Cerebellar cortex (tissue), 1 donor: ENCODE results near the gene NR6A1.

Experiments used
- DNase-seq: peaks from one replicate; pipeline ENCODE4 v3.0.0-alpha.2; 2015; ENCODE audit warnings: low spot score

NR6A1 gene

DNA sequence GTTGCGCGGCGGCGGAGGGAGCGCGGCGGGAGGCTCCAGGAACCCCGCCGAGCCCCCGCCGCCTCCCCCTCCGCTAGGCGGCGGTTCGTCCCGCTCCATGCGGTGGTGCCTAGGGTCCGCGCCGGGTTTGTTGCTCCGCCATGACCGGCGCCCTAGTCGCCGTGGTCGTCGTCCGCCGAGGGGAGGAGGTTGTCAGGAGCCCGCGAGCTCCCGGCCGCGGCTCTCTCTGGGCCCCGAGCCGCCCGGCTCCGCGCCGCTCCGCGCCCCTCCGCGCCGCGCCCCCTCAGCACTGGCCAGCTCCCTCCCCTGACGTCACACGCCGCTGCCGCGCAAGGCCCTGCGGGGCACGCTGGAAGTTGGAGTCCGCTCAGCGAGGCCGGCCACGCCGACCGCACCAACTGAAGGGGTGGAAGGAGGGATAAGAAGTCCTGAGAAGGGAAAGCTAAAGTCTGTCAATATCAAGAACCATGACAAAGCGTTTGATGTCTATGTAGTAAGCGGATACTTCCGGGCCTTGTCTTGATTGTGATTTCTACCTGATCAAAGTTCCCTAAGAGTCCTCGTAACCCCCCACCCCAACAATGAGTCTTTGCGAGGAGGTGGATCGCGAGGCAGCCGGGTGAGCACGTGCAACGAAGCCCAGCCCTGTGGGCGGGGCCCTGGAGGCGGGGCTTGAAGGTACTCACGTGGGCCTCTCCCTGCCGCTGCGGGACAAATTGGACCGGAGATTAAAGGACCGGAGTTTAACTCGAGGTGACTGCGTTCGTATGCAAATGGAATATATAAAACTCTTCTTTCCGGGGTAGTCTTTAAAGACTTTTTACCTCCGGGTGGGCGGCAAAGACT is at the start of gene NR6A1:
TSS of gene NR6A1 (minus strand) at position 291 of the 846 bp plus-strand sequence.
- peak; percentile 96 for DNase-seq

DNA sequence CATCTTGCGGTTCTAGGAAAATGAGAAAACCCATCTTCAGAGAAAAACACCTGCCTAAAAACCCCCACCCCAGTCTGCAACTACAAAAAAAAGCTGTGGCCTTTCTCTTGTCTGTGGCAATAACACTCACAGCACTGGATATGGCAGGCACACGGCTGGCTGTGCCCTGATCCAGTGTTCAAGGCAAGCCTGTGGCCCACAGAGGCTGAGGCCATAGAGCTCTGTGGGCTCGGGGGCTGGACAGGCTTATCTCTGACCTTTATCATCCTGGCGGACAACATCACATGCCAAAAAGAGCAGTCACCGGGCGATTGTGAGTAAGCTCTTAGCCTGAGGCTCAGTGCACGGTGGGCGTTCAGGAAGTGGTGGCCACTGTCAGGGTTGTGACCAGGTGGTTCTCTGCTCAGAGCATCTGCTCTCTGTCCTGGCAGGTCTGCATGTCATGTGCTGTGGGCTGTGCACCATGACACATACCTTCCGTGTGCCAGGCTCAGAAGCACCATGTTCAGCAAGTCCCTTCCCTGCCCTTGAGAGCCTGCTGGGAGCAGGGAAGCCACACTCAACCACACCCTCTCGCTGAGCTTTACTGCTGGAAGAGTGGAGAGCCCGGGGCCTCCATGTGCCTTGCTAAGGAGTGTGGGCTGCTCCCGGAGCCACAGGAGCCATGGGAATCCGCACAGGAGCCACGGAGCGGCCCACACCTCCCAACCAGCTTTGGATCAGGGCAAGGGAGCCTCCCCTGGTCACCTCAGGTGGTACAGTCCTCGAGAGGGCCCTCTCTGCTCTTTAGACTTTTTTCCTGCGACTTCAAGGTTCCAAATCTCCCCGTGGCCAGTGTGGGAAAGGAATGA is 47.5 kb upstream of the NR6A1 start:
- peak; percentile 26 for DNase-seq

DNA sequence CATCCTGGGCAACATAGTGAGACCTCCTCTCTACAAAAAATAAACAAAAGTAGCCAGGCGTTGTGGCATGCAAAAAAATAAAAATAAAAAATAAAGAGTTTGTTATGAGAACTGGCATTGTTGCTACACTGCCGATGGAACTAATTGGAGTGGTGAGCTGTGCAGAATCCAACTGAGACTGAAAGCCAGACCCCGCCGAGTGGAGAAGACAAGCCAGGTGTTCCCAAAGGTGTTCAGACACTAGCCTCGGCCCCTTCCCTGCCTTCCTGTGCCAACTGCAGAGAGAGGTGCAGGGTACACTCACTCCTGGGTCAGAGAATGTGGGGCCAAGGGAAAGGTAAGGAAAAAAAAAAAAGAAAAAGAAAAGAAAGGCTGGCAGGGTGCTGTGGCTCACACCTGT is 44.5 kb upstream of the NR6A1 start:
- no peak for DNase-seq

DNA sequence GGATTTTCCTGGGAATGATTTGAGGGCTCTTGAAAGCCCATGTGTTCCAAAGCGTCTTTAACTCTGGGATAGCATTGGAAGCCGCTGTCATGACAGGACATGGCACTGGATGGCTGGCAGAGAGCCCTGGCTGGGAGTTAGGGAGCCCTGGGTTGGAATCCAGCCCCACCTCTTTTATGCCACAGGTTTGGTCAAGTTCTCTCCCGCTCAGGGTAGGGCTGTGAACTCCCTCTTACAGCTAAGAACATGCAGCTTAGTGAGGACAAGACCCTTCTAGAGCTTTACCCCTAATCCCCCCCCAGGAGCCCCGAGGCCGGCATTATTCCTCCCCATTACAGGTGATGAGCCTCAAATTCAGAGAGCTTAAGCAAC is 43.0 kb upstream of the NR6A1 start:
- DNase-seq, result no peak

DNA sequence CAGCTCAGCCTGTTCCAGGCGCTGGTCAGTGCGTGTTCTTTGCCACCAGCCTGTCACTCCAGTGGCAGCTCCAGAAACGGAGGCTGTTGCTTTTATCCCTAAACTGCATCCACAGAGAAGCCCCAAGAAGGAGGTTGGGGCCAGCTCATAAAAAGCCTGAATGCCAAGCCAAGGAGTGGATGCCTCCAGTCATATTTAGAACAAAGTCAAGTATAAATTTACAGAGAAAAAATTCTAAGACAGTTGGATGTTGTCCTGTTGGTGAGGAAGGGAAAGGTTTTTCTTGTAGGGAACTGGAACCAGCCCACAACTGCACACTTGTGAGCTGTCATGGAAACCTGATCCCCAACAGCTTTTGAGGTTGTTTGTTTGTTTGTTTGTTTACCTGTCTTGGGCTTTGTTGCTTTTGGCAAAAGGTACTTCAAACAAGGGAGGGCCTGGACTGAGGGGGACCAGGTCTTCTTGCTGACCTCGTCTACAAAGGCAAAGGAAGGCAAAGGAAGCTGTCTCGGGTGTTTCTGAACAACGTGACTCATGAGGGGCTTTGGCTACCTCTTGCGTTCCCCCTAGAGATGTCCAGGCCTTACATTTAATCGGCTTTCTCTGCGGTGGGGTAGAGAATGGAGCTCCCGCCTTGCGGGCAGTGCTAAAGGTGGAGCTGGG is 42.5 kb upstream of the NR6A1 start:
- no peak for DNase-seq

DNA sequence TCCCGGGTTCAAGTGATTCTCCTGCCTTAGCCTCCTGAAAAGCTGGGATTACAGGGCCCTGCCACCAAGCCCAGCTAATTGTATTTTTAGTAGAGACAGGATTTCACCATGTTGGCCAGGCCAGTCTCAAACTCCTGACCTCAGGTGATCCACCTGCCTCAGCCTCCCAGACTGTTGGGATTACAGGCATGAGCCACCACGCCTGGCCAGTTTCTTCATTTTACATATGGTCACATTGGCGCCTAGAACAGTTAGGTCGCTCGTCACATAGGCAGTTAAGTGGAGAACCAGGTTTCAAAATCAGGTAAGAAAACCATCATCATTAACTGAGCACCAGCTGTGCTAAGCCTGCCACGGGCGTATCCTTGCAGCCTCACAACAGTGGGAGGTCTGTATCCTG is 41.9 kb upstream of the NR6A1 start:
- no peak for DNase-seq

DNA sequence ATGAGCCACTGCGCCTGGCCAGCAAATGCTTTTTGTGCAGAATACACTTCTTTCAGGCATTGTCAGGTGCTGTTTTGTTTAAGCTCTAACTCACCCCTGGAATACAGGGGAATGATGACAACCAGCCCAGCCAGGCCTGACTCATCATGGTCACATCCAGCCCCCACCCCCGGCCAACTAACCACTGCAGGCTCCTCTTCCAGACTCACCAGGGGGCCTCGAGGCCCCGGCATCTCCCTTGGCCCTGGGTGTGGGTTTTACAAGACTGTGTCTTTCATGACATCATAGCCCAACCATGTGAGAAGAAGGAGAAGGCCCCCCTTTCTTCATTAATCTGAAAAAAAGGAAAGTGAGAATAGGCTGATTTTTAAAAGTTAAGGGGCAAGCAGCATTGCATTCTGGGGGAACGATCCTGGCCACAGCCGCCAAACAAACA is 41.3 kb upstream of the NR6A1 start:
- peak; percentile 17 for DNase-seq

DNA sequence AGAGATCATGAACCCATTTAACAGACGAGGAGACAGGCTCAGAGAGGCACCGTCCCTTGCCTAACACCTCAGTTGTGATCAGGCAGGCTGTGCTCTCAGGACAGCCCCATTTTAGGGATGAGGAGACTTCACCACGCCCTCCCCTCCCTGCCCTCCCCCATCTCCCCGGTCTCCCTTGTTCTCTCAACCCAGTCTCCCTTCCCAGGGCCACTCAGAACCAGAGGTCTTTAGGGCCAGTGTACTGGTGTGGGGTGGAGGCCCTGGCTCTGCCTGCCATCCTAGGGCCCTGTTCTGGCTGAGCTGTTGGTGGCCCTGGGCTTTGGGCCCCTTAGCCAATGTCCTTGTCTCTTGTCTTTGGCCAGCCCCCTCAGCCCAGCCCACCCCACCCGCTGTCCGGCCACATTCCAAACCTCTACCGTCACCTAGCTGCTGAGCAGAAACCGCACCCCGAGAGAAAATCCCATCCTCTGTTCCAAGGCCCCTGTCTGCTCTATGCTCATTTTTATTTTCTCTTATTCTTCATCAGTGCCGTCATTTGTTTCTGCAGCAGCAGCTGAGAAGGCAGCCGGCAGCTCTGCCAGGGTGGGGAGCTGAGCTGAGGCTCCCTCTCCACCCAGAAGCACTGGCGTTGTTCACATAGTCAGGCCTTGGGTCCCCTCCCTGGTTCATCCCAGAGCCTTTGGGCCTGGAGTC is 39.7 kb upstream of the NR6A1 start:
- DNase-seq, result peak; percentile 47

DNA sequence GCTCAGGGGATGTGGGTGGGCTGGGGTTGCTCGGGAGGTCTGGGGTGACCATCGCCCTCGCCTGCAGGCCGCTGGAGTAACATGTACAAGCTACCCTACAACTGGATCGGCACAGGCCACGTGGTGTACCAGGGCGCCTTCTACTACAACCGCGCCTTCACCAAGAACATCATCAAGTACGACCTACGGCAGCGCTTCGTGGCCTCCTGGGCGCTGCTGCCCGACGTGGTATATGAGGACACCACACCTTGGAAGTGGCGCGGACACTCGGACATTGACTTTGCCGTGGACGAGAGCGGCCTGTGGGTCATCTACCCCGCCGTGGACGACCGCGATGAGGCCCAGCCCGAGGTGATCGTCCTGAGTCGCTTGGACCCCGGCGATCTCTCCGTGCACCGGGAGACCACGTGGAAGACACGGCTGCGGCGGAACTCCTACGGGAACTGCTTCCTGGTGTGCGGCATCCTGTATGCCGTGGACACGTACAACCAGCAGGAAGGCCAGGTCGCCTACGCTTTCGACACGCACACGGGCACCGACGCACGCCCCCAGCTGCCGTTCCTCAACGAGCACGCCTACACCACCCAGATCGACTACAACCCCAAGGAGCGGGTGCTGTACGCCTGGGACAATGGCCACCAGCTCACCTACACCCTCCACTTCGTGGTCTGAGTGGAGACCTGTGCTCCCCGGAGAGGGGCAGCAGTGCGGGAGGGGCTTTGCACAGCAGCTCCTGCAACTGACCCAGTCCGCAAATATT is 38.8 kb upstream of the NR6A1 start:
- no peak for DNase-seq

DNA sequence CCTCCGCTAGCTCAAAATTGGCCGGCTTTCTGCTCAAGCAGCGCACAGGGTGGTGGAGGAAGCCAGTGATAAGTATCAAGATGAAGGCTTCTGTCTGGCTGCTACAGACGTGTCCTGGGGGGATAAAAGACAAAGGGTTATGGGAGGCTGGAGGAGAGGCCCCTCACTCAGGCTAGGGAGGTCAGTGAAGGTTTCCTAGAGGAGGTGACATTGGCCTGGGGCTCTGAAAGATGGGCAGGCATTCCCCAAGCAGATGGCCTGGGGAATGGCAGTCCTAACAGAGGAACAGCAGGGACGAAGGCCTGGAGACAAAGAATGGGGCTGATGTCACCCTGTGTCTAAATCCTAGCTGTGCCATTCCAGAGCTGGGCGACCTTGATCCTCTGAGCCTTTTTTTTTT is 38.1 kb upstream of the NR6A1 start:
- DNase-seq, result no peak

DNA sequence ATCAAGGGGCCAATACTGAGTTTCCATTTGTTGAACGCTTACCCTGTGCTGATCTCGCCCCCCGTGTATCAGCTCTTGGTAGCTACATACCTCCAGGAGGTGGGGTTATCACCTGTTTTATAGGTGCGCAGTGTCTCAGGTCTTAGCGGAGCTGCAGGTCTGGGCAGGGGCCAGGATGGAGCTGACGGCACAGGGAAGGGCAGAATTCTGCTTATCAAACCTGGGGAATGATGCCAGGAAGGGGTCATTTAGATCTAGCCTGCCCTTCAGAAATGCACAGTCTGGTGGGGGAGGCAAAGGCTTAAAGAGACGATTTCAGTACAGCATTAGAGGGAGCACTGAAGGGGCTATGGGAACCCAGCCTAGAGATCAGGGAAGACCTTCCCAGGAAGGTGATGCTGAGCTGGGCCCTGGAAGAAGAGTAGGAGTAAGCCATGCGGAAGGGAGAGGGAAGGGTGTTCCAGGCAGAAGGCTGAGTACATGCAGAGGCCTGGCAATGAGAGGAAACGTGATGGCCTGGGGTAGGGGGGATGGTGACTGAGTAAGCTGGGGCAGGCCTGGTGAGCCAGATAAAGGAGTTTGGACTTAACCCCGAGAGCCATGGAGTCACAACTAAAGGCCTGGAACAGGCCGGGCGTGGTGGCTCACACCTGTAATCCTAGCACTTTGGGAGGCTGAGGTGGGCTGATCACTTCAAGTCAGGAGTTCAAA is 37.3 kb upstream of the NR6A1 start:
- DNase-seq, result no peak

DNA sequence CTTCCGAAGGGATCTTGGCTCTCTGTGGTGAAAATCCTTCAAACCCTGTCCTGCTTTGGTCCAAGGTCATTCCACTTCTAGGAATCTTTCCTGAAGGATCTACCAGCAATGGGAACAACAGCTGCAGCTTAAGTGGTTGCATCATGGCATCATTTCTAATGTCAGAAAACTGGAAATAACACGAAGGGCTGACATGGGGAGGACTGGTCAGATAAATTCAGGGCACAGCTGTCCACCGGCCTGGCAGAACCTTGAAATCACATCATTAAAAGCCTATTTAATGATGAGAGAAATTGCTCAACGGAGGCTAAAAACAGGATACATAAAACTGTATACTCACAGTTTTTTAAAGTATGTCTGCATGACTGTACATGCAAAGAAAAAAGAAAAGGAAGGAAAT is 34.1 kb upstream of the NR6A1 start:
- DNase-seq, result no peak

DNA sequence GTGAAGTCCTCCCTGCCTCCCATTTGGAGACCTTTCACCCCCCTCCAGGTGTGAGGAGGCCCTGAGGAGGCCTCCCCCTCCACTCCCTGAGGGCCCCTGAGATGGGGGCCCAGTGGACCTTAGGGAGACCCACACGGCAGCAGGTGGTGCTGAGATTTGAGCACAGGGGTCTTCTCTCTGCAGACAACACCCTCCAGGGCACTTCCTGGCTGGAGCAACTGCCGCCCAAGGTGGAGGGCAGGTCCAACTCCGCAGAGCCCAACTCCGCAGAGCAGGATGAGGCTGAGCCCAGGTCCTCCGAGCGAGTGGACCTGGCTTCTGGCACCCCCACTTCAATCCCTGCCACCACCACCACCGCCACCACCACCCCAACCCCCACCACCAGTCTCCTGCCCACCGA is 32.8 kb upstream of the NR6A1 start:
- DNase-seq, result no peak

DNA sequence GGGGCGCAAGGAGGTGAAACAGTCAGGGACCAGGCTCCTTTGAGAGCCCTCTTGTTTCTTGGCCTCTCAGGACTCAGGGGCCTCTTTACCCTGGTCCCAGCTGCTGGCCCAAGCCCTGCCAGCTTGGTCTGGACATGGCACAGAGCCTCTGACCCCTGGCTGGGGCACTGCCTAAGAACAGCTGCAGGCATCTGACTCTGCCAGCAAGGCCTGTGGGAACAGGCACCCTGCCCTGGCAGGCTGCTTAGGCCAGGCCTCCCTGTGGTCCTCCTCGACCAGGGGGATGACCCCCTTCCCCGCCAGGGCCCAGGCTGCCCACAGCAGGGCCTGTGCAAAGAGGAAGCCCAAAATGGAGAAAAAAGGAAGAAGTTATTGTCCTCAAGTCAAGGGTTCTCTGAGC is 31.3 kb upstream of the NR6A1 start:
- DNase-seq, result no peak

DNA sequence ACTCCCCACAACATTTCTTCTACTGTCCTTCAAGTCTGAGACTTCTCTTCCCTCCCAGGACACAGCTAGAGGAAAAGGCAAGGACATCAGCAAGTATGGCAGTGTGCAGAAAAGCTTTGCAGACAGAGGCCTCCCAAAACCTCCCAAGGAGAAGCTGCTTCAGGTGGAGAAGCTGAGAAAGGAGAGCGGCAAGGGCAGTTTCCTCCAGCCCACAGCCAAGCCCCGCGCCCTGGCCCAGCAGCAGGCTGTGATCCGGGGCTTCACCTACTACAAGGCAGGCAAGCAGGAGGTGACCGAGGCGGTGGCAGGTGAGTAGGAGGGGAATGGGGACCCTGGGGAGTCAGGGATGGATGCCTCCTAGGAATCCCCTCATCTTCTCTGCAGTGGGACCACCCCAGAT is 30.2 kb upstream of the NR6A1 start:
- no peak for DNase-seq

DNA sequence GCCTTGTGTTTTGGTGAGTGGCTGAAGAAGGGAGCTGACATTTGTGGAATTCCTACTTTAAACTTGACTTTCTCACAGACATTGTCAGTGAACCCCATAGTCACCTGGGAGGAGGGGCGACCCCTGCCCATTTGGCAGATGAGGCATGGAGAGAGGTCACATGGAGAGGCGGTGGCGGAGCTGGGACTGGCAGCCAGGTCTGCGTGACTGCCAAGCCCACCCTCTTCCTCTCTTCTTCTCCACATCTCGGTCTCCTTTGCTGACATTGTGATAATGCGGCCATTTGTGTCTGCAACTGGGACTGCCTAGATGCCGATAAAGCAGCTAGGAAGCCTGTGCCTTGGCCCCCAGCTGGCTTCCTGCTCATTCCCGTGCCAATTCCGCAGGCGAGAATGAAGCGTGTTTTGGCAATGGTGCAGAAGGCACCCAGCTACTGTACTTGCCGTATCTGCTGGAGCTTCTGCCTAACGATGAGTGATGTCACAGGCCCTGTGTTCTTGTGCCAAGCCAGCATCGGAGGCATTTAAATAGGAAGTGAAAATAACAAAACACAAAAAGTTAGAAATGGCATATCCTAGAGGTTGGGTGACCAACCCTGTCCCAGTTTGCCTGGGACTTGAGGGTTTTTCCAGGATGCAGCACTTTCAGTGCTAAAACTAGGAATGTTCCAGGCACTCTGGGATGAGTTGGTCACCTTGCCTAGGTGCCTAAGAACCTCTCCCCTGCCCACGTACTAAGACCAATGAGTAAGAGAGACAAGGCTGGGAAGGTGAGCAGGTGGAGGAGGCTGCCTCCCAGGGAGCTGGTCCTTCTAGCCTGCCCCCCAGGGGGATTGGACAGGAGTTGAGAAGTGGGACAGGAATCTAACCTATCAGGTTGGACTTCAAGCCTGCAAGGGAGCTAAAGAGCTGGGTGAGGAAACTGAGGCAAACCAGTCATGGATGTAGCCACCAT is 29.5 kb upstream of the NR6A1 start:
- DNase-seq, result no peak

DNA sequence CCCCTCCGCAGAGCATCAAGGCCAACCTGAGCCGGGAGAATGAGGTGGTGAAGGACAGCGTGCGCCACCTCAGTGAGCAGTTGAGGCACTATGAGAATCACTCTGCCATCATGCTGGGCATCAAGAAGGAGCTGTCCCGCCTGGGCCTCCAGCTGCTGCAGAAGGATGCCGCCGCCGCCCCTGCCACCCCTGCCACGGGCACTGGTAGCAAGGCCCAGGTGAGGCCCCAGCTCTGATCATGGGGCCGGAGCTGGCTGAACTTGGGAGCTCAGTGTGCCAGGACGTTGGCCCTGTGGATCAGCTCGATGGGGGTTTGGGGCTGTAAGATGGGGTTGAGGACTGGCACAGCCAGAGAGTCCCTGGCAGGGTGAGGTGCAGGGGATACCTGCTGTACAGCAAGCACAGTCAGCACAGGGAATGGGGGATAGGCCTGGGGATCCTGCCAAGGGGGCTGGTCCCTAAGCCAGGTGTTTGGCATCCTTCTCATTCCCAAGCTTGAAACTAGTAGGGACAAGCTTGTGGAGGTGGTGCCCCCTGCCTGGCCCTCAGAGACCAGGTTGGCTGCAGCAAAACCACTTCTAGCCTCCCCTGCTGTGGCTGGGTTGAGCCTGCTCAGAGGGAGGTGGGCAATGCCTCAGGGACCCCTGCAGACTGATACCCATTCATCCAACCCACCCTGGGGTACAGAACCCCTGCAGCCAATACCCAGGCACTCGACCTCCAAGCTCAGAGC is 28.3 kb upstream of the NR6A1 start:
- no peak for DNase-seq

DNA sequence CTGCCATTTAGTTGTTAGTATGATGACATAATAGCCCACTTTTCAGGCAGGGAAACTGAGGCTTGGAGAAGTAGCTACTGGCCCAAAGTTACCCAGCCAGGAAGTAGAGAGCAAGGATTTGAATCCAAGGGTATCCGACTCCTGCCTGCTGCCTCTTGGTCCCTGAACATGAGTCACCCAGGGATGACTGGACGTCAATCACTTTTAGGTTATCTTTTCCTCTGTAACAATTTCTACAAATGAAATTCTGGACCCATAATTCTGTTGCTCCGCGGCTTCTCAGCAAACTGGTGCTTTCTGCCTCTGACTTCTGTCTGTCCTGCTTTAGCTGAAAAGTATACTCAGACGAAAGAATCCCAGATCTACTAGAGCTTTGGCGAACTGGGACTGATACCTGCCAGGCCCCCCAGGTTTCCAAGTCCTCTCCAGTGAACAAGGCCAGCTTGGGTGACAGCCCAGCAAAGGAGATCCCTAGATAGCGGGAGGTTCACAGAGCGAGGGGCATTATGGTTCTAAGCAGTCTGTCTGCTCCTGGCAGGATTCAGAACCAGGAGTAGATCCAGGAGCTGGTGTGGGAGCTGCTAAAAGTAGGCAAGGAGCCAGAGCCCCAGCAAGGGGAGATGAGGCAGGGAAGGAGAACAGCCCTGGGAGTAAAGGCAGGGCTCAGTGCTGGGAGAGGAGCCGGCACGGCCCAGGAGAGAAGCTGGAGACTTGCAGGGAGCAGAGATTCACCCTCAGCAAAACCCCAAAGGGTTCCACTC is 26.4 kb upstream of the NR6A1 start:
- DNase-seq, result no peak
